Activated naive CD8-positive, alpha-beta T cell treated with anti-CD3 and anti-CD28 coated beads for 36 hours (primary cell): ENCODE results near the gene DNAH8. TPM values are rescaled to one million over a fixed set of nuclear protein-coding genes. Genes with fewer than 3 reads are reported as not detected.
A peak's percentile ranks its signal among the peaks of the same experiment; 100 is the strongest.
"Not testable (repeated sequence)": the region's sequence is repeated elsewhere in the genome, so short reads cannot be mapped to it uniquely, and the experiment has no call there.

Experiments
- DNase-seq: peaks from one replicate; pipeline ENCODE4 v3.0.0; 2021
- H3K27ac Mint-ChIP-seq: one replicate; pipeline ENCODE4 v1.8.0; 2022; ENCODE audit warnings: mild to moderate bottlenecking, moderate library complexity, mixed read lengths
- H3K27me3 Mint-ChIP-seq: one replicate; pipeline ENCODE4 v1.8.0; 2022; ENCODE audit warnings: mild to moderate bottlenecking, mixed read lengths
- H3K36me3 Mint-ChIP-seq: one replicate; pipeline ENCODE4 v1.8.0; 2021; ENCODE audit warnings: mild to moderate bottlenecking, mixed read lengths
- H3K4me1 Mint-ChIP-seq: one replicate; pipeline ENCODE4 v1.8.0; 2021; ENCODE audit warnings: mixed read lengths
- H3K4me3 Mint-ChIP-seq: one replicate; pipeline ENCODE4 v1.8.0; 2022; ENCODE audit warnings: mild to moderate bottlenecking, moderate library complexity, mixed read lengths
- H3K9me3 Mint-ChIP-seq: one replicate; pipeline ENCODE4 v1.8.0; 2022; ENCODE audit warnings: mixed read lengths
- total RNA-seq, 2 experiments: library from RNA; stranded (reverse); gene quantifications; one replicate each; pipeline ENCODE4 v1.2.3, GENCODE V29; 2021

Gene DNAH8
- total RNA-seq, 2 experiments from 2014 or later = 0.08 TPM; not detected in 1

DNA sequence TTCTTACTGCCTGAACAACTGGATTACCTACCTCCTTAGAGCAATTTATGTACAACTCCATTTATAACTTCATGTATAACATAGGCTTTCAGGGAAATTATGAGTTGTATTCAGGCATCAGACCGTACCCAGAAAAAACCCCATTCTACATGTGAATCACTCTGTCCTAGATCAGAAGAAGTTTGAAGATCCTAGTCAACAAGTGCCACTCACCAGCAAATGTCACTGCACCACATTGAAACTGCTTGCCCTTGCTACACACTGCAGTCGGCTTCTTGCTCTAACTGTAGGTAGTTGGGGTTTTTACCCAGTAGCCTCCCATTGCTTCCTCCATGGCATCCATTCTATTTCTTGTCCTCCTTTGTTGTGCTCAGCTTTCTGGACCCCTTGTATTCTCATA, 132.4 kb downstream of the DNAH8 start:
- no peak overlapping the region for H3K4me3 Mint-ChIP-seq
- no peaks in the 10 kb centered on the region for H3K36me3 Mint-ChIP-seq
- no peak for DNase-seq
- peaks cover 18% of the 10 kb centered on the region for H3K27me3 Mint-ChIP-seq
- no peaks in the 10 kb centered on the region for H3K4me1 Mint-ChIP-seq
- no peak overlapping the region for H3K27ac Mint-ChIP-seq
- H3K9me3 Mint-ChIP-seq = no peaks in the 10 kb centered on the region

DNA sequence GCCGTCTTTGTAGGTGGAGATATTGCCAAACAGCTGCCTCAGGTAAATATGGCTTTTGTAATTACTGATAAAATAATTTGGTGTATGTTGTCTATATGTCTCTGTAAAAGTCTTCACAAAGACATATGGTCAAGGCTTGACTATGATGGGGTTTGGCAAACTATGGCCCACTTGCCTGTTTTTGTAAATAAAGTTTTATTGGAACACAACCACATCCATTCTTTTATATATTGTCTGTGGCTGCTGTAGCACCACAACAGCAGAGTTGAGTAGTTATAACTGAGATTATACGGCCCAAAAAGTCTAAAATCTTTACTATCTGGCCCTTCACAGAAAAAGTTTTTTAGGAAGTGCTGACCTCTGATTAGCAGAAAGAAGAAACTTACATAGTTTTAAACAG, 133.6 kb downstream of the DNAH8 start:
- DNase-seq = no peak
- H3K27ac Mint-ChIP-seq = no peak overlapping the region
- H3K36me3 Mint-ChIP-seq = no peaks in the 10 kb centered on the region
- no peaks in the 10 kb centered on the region for H3K9me3 Mint-ChIP-seq
- peaks cover 17% of the 10 kb centered on the region for H3K27me3 Mint-ChIP-seq
- no peak overlapping the region for H3K4me3 Mint-ChIP-seq
- no peaks in the 10 kb centered on the region for H3K4me1 Mint-ChIP-seq

DNA sequence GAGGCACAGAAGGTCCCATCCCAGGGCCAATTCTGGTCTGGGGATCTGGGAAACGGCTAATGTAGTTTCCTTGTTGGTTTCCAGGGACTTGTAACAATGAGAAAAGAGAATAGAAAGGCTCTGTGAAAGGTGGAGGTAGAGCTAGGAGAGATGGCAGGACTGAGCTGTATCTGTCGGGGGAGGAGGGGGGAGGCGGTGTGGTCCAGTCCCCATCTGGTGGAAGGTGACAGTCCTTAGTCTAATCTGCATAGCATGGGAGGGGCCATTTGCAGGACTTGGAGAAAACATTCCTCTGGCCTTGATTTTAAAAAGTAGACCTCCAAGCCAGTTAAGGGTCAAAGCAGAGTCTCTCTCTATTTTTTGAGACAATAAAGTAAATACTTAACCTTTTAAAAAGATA, 137.1 kb downstream of the DNAH8 start:
- no peak overlapping the region for H3K27ac Mint-ChIP-seq
- no peak overlapping the region for H3K4me3 Mint-ChIP-seq
- H3K9me3 Mint-ChIP-seq = no peaks in the 10 kb centered on the region
- H3K36me3 Mint-ChIP-seq = no peaks in the 10 kb centered on the region
- DNase-seq = no peak
- peaks cover 21% of the 10 kb centered on the region for H3K27me3 Mint-ChIP-seq
- no peaks in the 10 kb centered on the region for H3K4me1 Mint-ChIP-seq

DNA sequence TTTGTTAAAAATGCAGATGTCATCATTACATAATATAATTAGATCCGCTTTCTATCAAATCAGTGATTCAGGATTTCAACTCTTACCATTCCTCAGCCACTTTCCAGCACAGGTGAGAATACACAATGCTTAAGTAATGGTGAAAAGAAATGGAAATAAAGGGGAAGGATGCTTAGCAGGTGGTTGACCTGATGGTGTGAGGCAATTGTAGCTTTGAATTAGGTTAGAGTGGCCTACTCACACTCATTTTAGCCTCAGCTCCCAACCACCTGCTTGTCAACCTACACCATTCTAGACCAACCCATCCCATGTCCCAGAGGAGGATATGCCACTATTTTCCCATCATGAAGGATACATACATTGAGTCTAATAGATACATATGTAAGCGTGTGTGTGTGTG, 138.1 kb downstream of the DNAH8 start:
- Mint-ChIP-seq H3K9me3 (no peaks in the 10 kb centered on the region), H3K4me1 (no peaks in the 10 kb centered on the region), H3K27ac (no peak overlapping the region), H3K36me3 (no peaks in the 10 kb centered on the region), H3K4me3 (no peak overlapping the region), H3K27me3 (peaks cover 24% of the 10 kb centered on the region)
- no peak for DNase-seq

DNA sequence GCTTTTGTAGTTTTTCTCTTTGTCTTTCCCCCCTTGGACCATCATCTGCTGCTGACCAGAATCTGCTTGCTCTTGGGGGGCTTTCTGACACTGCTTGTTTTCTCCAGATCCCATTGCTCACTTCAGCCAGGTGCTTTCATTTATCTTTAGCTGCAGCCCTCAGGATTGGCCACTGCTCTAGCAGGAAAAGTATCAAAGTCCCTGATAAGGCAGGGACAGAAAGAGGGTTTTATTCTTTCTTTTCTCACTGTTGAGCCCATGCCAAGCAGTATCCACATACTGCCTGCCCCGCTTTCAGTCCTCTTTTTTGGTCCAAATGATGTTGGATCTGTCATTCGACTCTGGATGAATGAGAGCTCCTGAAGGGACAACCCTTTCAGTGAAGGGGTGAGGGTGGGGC, 141.4 kb downstream of the DNAH8 start:
- no peaks in the 10 kb centered on the region for H3K36me3 Mint-ChIP-seq
- no peaks in the 10 kb centered on the region for H3K4me1 Mint-ChIP-seq
- H3K9me3 Mint-ChIP-seq = no peaks in the 10 kb centered on the region
- DNase-seq = no peak
- H3K27ac Mint-ChIP-seq = no peak overlapping the region
- H3K27me3 Mint-ChIP-seq = peaks cover 18% of the 10 kb centered on the region
- H3K4me3 Mint-ChIP-seq = no peak overlapping the region

DNA sequence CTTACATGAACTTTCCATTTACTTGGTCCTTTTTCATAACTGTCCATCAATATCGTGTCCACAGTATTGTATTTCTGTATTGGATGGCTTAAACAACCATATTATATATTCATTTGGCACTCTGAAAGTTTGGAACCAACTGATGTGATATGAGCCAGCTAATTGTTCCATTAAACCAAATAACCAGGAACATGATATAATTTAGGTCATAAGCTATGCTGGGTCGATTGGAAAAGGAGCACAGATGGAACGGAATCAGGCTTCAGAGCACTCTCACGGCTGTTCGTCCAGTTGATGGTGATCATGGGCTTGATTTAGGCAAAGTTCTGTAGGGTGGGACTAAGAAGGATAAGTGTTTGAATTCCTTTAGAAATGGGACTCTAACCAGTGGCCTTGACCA, 142.7 kb downstream of the DNAH8 start:
- Mint-ChIP-seq H3K4me1 (no peaks in the 10 kb centered on the region), H3K36me3 (no peaks in the 10 kb centered on the region), H3K27ac (no peak overlapping the region), H3K27me3 (peaks cover 10% of the 10 kb centered on the region), H3K4me3 (no peak overlapping the region), H3K9me3 (no peaks in the 10 kb centered on the region)
- no peak for DNase-seq

DNA sequence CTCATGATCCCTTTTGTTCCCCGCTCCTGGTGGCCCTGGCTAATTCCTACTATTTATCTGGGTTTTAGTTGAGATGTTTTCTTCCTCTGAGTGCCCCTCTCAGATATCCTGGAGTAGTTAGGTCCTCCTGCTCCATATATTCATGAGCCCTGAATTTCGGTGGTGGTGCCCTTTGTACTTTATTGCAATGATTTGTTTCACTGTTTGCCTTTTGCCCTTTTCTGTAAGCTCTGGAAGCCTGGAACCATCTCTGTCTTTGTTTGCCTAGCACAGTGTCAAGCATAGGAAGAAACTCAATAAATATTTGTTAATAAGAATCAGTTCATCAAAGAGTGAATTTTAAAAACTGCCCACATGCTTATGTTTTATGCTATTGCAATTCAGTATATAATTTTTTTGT, 144.9 kb downstream of the DNAH8 start:
- Mint-ChIP-seq H3K27me3 (peaks cover 13% of the 10 kb centered on the region), H3K4me3 (no peak overlapping the region)
- DNase-seq = no peak

DNA sequence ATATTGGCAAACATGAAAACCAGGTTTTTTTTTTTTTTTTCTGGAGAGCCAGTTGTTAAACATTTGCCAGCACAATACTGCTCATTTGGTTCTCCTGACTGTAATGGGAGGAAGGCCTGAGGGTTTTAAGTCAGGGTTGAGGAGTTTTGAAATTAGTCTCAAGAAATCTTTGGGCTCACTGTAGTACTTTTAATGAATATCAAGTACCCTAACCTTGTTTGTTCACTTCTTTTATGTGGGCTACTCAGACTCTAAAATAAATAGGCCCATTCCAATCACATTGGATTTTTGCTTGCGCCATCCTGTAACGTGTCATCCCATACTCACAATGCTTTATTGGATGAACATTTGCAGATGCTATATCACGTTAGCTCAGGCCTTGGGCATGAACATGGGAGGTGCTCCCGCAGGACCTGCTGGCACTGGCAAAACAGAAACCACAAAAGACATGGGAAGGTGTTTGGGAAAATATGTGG, 146.9 kb downstream of the DNAH8 start:
- H3K27me3 Mint-ChIP-seq = peaks cover 7% of the 10 kb centered on the region
- H3K27ac Mint-ChIP-seq = no peak overlapping the region
- no peaks in the 10 kb centered on the region for H3K9me3 Mint-ChIP-seq
- no peak for DNase-seq
- H3K36me3 Mint-ChIP-seq = no peaks in the 10 kb centered on the region
- H3K4me3 Mint-ChIP-seq = no peak overlapping the region
- no peaks in the 10 kb centered on the region for H3K4me1 Mint-ChIP-seq

More for the DNA sequence above, 144.9 kb downstream of the DNAH8 start:
- Mint-ChIP-seq H3K36me3 (no peaks in the 10 kb centered on the region), H3K9me3 (no peaks in the 10 kb centered on the region), H3K4me1 (no peaks in the 10 kb centered on the region), H3K27ac (no peak overlapping the region)

DNA sequence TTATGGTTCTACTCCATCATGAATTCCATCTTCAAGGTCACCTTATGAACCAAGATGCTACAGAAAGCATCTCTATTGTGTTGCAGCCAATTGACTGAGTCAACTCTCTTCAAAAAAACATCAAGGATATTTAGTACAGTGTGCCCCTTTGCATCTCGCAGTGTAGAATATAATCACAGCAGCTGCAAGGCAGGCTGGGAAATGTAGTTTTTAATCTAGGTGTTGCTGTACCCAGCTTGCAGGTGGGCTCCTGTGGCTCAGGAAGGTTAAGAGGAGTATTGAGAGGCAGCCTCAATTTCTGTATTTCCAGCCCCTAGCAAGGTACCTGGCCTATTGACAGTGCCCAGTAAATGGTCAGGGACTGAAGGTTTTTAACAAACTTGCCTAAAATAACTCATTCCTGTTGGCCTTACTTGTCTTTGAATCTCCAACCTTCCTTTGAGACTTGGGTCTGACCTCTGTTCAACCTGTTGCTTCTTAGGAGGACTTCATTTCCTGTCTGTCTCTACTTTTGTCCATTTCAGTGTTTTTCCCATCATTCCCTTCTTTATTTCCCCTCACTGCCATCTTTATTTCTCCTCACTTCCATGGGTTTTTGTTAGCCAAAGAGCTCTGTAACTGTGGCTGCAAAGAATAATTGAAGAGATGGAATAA, 150.5 kb downstream of the DNAH8 start:
- peaks cover 3% of the 10 kb centered on the region for H3K27me3 Mint-ChIP-seq
- H3K9me3 Mint-ChIP-seq = no peaks in the 10 kb centered on the region
- no peaks in the 10 kb centered on the region for H3K4me1 Mint-ChIP-seq
- no peak for DNase-seq
- no peaks in the 10 kb centered on the region for H3K36me3 Mint-ChIP-seq
- no peak overlapping the region for H3K4me3 Mint-ChIP-seq
- H3K27ac Mint-ChIP-seq = no peak overlapping the region

DNA sequence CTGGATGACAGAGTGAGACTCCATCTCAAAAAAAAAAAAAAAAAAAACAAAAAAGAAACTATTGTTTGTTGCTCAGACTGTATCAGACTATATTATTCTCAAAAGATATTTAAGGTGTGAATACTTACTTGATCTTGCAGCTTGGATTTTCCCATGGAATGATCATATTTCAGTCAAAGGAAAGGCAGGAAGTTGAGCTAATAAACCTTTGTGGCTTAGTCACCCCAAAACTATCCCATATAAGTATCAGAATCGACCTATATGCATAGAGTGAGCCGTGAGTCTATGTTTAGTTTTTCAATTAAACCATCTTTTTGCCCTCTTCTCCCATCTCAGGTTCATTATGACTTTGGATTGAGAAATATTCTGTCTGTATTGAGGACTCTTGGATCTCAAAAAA, 152.6 kb downstream of the DNAH8 start:
- Mint-ChIP-seq H3K9me3 (no peaks in the 10 kb centered on the region), H3K4me3 (no peak overlapping the region), H3K27ac (no peak overlapping the region), H3K36me3 (no peaks in the 10 kb centered on the region), H3K4me1 (peaks cover 3% of the 10 kb centered on the region), H3K27me3 (peaks cover 6% of the 10 kb centered on the region)
- no peak for DNase-seq

DNA sequence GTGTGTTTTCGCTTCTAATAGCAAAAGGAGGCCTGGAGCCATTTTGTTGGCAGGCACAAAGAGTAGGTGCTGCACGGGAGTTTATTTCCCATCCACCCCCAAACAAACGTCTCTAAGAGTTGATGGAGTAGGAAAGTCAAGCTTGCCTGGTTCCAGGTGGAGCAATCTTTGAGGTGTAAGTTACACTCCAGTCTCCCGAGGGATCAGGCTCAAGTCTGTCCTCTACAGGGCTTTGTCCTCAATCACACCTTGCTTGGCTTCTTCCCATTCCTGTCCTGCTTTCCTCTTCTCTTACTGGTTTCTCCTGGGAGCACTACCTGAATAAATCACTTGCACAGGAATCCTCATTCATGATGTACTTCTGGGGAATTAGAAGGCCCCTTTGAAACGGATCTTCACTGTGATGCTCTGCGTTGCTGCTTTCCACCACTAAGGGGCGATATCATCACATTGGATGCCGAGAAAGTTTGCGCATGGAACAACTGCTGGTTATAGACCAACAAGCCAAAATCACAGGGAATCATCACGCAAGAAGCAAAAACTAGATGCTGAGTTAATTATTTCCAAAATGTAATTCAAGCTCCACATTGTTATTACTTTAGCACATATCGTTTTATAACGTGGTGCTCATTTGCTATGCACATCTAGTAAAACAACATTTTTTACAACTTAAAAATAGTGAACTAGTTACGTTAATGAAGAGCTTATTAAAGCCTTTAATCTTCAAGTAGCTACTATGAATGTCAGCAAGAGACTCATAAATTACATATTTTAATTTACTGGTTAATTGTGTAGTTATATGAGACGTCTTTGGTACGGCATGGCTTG, 156.8 kb downstream of the DNAH8 start:
- Mint-ChIP-seq H3K36me3 (no peaks in the 10 kb centered on the region), H3K4me3 (no peak overlapping the region), H3K27me3 (peaks cover 3% of the 10 kb centered on the region), H3K27ac (no peak overlapping the region), H3K4me1 (peaks cover 25% of the 10 kb centered on the region), H3K9me3 (no peaks in the 10 kb centered on the region)
- DNase-seq = peak; percentile 55

DNA sequence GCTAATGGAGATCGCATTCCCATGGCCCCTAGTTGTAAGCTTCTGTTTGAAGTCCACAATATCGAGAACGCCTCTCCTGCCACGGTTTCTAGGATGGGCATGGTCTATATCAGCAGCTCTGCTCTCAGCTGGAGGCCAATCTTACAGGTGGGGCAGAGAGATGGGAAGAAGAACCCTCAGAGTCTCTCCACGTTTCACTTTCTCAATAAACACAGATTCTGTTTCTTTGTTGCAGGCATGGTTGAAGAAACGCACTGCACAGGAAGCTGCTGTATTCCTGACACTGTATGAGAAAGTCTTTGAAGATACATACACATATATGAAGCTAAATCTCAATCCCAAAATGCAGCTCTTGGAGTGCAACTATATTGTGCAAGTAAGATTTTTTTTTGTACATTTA, 157.9 kb downstream of the DNAH8 start:
- peaks cover 25% of the 10 kb centered on the region for H3K4me1 Mint-ChIP-seq
- H3K27me3 Mint-ChIP-seq = peaks cover 3% of the 10 kb centered on the region
- DNase-seq = no peak
- peaks cover 2% of the 10 kb centered on the region for H3K9me3 Mint-ChIP-seq
- H3K36me3 Mint-ChIP-seq = no peaks in the 10 kb centered on the region
- H3K27ac Mint-ChIP-seq = no peak overlapping the region
- no peak overlapping the region for H3K4me3 Mint-ChIP-seq

DNA sequence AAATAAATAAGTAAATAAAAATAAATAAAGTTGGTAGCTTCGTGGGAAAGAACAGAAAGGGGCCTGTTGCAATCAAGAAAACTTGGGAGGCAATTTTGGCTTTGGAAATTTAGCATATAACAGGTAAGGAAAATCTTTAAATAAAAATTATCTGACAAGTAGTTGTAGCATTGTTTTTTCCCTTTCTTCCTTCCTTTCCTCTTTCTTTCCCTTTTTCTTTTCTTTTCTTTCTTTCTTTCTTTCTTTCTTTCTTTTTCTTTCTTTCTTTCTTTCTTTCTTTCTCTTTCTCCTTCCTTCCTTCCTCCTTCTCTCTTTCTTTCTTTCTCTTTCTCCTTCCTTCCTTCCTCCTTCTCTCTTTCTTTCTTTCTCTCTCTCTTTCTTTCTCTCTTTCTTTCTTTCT, 158.7 kb downstream of the DNAH8 start:
- not testable (repeated sequence) for H3K27me3 Mint-ChIP-seq, H3K4me3 Mint-ChIP-seq, H3K27ac Mint-ChIP-seq, H3K9me3 Mint-ChIP-seq, DNase-seq, H3K36me3 Mint-ChIP-seq
- peaks cover 25% of the 10 kb centered on the region for H3K4me1 Mint-ChIP-seq

DNA sequence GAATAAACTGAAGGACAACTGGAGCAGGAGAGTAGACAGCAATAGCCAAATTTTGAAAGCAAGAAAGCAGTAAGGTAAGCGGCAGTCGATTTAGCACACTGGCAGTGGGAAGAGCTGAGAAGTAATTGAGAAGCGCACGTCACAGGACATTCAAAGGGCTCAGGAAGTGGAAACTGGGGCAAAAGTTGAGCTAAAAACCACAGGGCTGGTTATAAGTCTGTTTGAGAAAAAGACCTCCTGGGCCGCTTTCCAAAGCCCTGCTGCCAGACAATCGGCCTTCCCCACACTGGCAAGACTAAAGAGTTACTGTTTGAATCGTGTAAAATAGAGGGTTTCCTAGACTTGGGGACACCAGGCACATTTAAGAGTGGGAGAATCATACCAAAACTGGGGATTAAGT, 161.4 kb downstream of the DNAH8 start:
- peak overlapping the region; percentile 71 for H3K4me3 Mint-ChIP-seq
- H3K4me1 Mint-ChIP-seq = peaks cover 25% of the 10 kb centered on the region
- H3K36me3 Mint-ChIP-seq = peaks cover 6% of the 10 kb centered on the region
- peaks cover 10% of the 10 kb centered on the region for H3K9me3 Mint-ChIP-seq
- peak overlapping the region; percentile 95 for H3K27ac Mint-ChIP-seq
- H3K27me3 Mint-ChIP-seq = peaks cover 3% of the 10 kb centered on the region
- peak; percentile 42 for DNase-seq

DNA sequence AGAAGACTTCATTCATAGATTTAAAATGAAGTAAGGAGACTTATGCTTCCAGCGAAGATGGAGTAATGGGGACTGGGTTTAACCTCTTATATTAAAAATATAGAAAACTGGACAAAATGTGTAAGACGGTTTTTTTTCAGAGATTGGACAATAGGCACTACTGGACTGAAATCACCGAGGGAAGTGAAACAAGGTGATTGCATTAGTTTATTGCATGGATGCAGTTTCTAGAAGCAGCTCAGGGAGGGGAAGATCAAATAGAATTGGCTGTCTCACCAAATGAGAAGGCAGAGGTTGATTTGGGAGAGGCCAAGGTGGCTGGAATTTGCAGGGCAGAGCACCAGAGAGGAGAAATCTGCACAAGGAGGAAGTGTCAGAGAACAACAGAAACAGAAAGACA, 162.6 kb downstream of the DNAH8 start:
- no peak for DNase-seq
- Mint-ChIP-seq H3K9me3 (peaks cover 10% of the 10 kb centered on the region), H3K27me3 (no peaks in the 10 kb centered on the region), H3K36me3 (peaks cover 6% of the 10 kb centered on the region), H3K4me3 (no peak overlapping the region), H3K4me1 (peaks cover 22% of the 10 kb centered on the region), H3K27ac (no peak overlapping the region)

DNA sequence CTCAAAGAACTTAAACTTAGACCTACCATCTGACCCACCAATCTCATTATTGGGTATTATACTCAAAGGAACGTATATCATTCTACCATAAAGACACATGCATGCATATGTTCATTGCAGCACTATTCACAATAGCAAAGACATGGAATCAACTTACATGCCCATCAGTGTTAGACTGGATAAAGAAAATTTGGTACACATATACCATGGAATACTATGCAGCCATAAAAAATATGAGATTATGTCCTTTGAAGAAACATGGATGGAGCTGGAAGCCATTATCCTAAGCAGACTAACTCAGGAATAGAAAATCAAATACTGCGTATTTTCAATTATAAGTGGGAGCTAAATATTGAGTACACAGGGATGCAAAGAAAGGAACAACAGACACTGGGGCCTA, 167.0 kb downstream of the DNAH8 start:
- Mint-ChIP-seq H3K27me3 (no peaks in the 10 kb centered on the region), H3K4me3 (no peak overlapping the region), H3K4me1 (no peaks in the 10 kb centered on the region), H3K27ac (no peak overlapping the region), H3K9me3 (peaks cover 10% of the 10 kb centered on the region), H3K36me3 (peaks cover 6% of the 10 kb centered on the region)
- DNase-seq = no peak
